ENCODE data around the gene PRPSAP2.

- TF ChIP-seq CTCF (IDR thresholded peaks at IDR 0.05 in 2 of 3, conservative IDR thresholded peaks at IDR 0.05 in 1 of 3; ENCODE audit: borderline replicate concordance in 1 of 3, insufficient read depth in 1 of 3, low read depth in 2 of 3, low read length in 2 of 3): peak; percentile 30 to 45 (median 42); a peak in 5 of 6 replicates
- TF ChIP-seq REST (IDR thresholded peaks at IDR 0.05; ENCODE audit: low read depth): no peak
- TF ChIP-seq POLR2AphosphoS5 (IDR thresholded peaks at IDR 0.05; ENCODE audit: low read depth, low read length): no peak
- no peak for TF ChIP-seq POLR2A (IDR thresholded peaks at IDR 0.05; ENCODE audit: borderline replicate concordance, extremely low read depth, insufficient read depth, insufficient read length)
- TF ChIP-seq YY1 (IDR thresholded peaks at IDR 0.05; ENCODE audit: extremely low read depth, insufficient replicate concordance, low read depth, low read length): no peak
- no peak for TF ChIP-seq TCF7L2 (IDR thresholded peaks at IDR 0.05; ENCODE audit: borderline replicate concordance, extremely low read depth, insufficient read depth, insufficient read length)
- TF ChIP-seq RAD21 (IDR thresholded peaks at IDR 0.05; ENCODE audit: low read depth): peak; percentile 48
- TF ChIP-seq EZH2 (IDR thresholded peaks at IDR 0.05): no peak
- no peak for TF ChIP-seq MAX (IDR thresholded peaks at IDR 0.05)
- no peak for TF ChIP-seq ATF3 (IDR thresholded peaks at IDR 0.05)
- no peak for TF ChIP-seq SIN3A (IDR thresholded peaks at IDR 0.05; ENCODE audit: low read depth)
- no peak for TF ChIP-seq ELF1 (IDR thresholded peaks at IDR 0.05; ENCODE audit: borderline replicate concordance, low read depth)
Observed at GRCh38 chr17:18951941-18952842, 94.3 kb downstream of the PRPSAP2 start, which contains the start of gene SLC5A10.

Data from HCT116 (cell line).